ENCODE results near the gene RNF14.

RNF14 gene

DNA sequence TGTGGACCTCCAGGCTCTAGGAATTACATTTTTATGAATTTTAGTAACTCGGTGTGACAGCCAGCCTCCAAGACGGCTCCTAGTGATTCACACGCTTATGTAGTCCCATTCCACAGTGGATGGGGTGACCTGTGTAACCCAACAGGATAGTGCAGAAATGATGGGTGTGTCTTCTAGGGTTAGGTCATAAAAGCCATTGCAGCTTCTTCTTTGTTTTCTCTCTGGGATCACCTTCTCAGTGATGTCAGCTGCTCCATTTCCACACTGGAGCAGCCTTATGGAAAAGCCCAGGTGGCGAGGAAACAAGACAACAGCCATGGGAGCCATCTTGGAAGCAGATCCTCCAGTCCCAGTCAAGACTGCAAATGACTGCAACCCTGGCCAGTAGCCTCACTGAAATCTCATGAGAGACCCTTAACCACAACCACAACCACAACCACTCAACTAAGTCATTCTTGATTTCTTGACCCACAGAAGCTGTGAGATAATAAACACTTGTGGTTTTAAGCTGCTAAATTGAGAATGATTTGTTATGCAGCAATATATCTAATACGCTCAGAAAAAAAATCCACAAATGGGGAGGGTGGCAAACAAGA is 49.0 kb downstream of the RNF14 start:
- TF ChIP-seq, protein P1, sequence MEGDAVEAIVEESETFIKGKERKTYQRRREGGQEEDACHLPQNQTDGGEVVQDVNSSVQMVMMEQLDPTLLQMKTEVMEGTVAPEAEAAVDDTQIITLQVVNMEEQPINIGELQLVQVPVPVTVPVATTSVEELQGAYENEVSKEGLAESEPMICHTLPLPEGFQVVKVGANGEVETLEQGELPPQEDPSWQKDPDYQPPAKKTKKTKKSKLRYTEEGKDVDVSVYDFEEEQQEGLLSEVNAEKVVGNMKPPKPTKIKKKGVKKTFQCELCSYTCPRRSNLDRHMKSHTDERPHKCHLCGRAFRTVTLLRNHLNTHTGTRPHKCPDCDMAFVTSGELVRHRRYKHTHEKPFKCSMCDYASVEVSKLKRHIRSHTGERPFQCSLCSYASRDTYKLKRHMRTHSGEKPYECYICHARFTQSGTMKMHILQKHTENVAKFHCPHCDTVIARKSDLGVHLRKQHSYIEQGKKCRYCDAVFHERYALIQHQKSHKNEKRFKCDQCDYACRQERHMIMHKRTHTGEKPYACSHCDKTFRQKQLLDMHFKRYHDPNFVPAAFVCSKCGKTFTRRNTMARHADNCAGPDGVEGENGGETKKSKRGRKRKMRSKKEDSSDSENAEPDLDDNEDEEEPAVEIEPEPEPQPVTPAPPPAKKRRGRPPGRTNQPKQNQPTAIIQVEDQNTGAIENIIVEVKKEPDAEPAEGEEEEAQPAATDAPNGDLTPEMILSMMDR (IDR thresholded peaks at IDR 0.05; ENCODE audit: insufficient read depth, low read length, poor library complexity, severe bottlenecking): no peak
- H3K36me3 ChIP-seq (ENCODE audit: control insufficient read depth, insufficient read depth, low read length): no peaks in the 10 kb centered on the region
- peak; percentile 51 for DNase-seq (ENCODE audit: extremely low read depth, insufficient read length)
- no peak overlapping the region for H3K4me3 ChIP-seq (replicated peaks; ENCODE audit: low read depth, low read length)
- no peaks in the 10 kb centered on the region for H3K27me3 ChIP-seq (replicated peaks; ENCODE audit: control insufficient read depth, insufficient read depth, low read length)

DNA sequence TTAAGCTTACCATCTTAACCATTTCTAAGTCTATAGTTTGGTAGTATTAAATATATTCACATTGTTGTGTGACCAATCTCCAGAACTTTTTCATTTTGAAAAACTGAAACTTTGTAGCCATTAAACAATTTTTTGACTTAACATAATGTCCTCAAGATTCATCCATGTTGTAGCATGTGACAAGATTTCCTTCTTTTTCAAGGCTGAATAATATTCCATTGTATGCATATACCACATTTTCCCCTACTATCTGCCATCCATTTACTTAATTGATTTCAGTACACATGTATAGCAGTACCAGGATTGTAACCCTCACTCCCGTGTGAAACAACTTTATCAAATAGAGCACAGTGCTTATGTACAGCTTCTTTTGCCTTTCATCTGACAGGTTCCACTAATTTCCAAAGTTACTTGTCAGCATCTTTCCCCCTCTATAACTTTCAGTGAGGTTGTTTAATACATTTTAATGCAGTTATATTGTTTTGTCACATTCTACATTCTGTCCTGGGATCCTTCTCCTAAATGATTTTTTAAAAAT is 51.3 kb downstream of the RNF14 start:
- TF ChIP-seq, protein P1 (IDR thresholded peaks at IDR 0.05; ENCODE audit: insufficient read depth, low read length, poor library complexity, severe bottlenecking): no peak
- H3K27me3 ChIP-seq (replicated peaks; ENCODE audit: control insufficient read depth, insufficient read depth, low read length): no peaks in the 10 kb centered on the region
- no peaks in the 10 kb centered on the region for H3K36me3 ChIP-seq (ENCODE audit: control insufficient read depth, insufficient read depth, low read length)
- DNase-seq (ENCODE audit: extremely low read depth, insufficient read length): no peak
- no peak overlapping the region for H3K4me3 ChIP-seq (replicated peaks; ENCODE audit: low read depth, low read length)

DNA sequence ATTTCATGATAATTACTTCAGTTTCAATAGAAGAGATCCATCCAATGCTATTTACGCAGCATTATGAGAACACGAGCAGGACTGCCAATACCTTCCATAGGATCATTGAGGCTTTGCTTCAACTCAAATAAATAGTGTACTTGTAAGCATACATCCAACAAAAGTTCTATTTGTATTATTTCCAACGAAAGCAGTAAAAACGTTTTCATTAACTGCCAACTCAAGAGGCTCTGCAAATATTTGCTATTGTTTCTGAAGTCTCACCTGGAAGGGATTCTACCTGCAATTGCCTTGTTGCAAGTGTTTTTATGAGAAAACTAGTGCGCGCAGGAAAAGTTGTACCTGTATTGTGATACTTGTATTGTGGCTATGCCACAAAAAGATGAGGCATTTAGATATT is 54.9 kb downstream of the RNF14 start:
- TF ChIP-seq, protein P1 (IDR thresholded peaks at IDR 0.05; ENCODE audit: insufficient read depth, low read length, poor library complexity, severe bottlenecking): no peak

DNA sequence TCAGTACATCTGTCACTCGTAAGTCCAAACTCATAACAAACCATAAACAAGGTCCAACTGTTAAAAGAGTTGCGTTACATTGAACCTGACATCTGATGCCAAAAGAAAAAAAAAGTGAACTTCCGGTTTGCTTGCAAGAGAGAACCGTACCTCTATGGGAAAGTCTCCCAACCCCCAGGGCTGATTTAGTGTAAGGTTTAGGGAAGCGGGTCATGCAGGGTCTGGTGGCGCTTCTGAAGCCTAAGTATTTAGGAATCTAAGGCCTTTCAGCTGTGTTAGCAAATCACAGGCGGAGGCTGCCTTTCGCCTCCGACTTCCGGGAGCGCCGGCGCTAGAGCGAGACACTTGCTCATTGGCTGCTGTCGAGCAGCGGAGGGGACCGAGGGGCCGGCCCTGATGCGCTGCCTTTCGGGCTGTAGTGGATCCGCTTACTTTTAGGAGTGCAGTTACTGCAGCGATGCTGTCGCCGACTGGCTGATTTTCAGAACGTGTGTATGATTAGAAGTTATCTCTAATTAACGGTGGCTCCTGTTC is 55.9 kb downstream of the RNF14 start:
- TF ChIP-seq, protein P1 (IDR thresholded peaks at IDR 0.05; ENCODE audit: insufficient read depth, low read length, poor library complexity, severe bottlenecking): no peak
- no peaks in the 10 kb centered on the region; the same call in 1 of the 2 replicates for H3K27me3 ChIP-seq (replicated peaks; ENCODE audit: control insufficient read depth, insufficient read depth, low read length)
- DNase-seq (ENCODE audit: extremely low read depth, insufficient read length): peak; percentile 74
- H3K4me3 ChIP-seq (replicated peaks; ENCODE audit: low read depth, low read length): peak overlapping the region; percentile 39
- no peaks in the 10 kb centered on the region for H3K36me3 ChIP-seq (ENCODE audit: control insufficient read depth, insufficient read depth, low read length)

More for the DNA sequence above, 54.9 kb downstream of the RNF14 start:
- Histone ChIP-seq H3K27me3 (replicated peaks; ENCODE audit: control insufficient read depth, insufficient read depth, low read length) (no peaks in the 10 kb centered on the region; the same call in 1 of the 2 replicates), H3K4me3 (replicated peaks; ENCODE audit: low read depth, low read length) (no peak overlapping the region), H3K36me3 (ENCODE audit: control insufficient read depth, insufficient read depth, low read length) (no peaks in the 10 kb centered on the region)
- DNase-seq (ENCODE audit: extremely low read depth, insufficient read length): no peak

DNA sequence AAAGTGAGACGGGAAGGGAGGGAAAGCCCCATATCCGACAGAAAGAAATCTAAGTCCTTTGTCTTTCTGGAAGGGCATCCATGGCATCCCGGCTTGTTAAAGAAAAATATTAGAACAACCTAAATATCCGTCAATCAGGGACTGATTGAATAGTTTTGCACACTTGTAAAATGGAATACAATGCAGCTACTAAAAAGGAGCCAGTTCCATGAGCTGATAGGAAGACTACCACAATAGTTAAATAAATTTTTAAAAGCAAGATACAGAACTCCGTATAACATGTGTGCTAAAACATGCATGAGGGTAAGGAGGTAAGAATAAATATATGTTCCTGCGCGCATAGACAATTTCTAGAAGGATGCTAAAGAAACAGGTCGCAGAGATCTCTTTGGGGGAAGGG is 56.7 kb downstream of the RNF14 start:
- DNase-seq (ENCODE audit: extremely low read depth, insufficient read length): no peak
- H3K4me3 ChIP-seq (replicated peaks; ENCODE audit: low read depth, low read length): no peak overlapping the region
- no peaks in the 10 kb centered on the region; the same call in 1 of the 2 replicates for H3K27me3 ChIP-seq (replicated peaks; ENCODE audit: control insufficient read depth, insufficient read depth, low read length)
- no peaks in the 10 kb centered on the region for H3K36me3 ChIP-seq (ENCODE audit: control insufficient read depth, insufficient read depth, low read length)
- TF ChIP-seq, protein P1 (IDR thresholded peaks at IDR 0.05; ENCODE audit: insufficient read depth, low read length, poor library complexity, severe bottlenecking): no peak
